Endodermal cell (in vitro differentiated cells): ENCODE measurements around the gene KRT7. TPM values are rescaled to one million over a fixed set of nuclear protein-coding genes. Genes with fewer than 3 reads are reported as not detected.

ENCODE experiments used
- DNase-seq: peaks from one replicate; pipeline ENCODE4 v3.0.0-alpha.2; 2017
- H3K27ac ChIP-seq: 2 replicates; pipeline ENCODE4 v1.5.1; 2013; ENCODE audit warnings: mild to moderate bottlenecking, low read depth, low read length, moderate library complexity
- H3K27me3 ChIP-seq: 2 replicates; pipeline ENCODE4 v1.6.1; 2013; ENCODE audit warnings: mild to moderate bottlenecking, low read length, moderate library complexity; ENCODE audit not compliant: insufficient read depth, control insufficient read depth, poor library complexity, severe bottlenecking
- H3K36me3 ChIP-seq: 2 replicates; pipeline ENCODE4 v1.7.0; 2013; ENCODE audit warnings: mild to moderate bottlenecking, low read length, moderate library complexity; ENCODE audit not compliant: control insufficient read depth, insufficient read depth
- H3K4me1 ChIP-seq: one replicate; pipeline ENCODE4 v1.7.0; 2013; ENCODE audit warnings: low read length; ENCODE audit not compliant: control insufficient read depth, insufficient read depth
- H3K4me3 ChIP-seq: 2 replicates; pipeline ENCODE4 v1.5.1; 2013; ENCODE audit warnings: mild to moderate bottlenecking, low read length, moderate library complexity
- H3K9ac ChIP-seq: 2 replicates; pipeline ENCODE4 v1.6.1; 2013; ENCODE audit warnings: mild to moderate bottlenecking, low read length, moderate library complexity; ENCODE audit not compliant: poor library complexity, severe bottlenecking; ENCODE audit errors: extremely low read depth
- H3K9me3 ChIP-seq: 2 replicates; pipeline ENCODE4 v1.6.1; 2013; ENCODE audit warnings: mild to moderate bottlenecking, low read length, moderate library complexity; ENCODE audit not compliant: control insufficient read depth
- H3K27ac Mint-ChIP-seq: 2 replicates; pipeline ENCODE4 v1.8.0; 2020; ENCODE audit warnings: mixed read lengths
- H3K27me3 Mint-ChIP-seq: 2 replicates; pipeline ENCODE4 v1.8.0; 2021; ENCODE audit warnings: mild to moderate bottlenecking, mixed read lengths; ENCODE audit not compliant: insufficient read depth
- H3K36me3 Mint-ChIP-seq: 2 replicates; pipeline ENCODE4 v1.8.0; 2020; ENCODE audit warnings: low read depth, mixed read lengths
- H3K4me1 Mint-ChIP-seq: 2 replicates; pipeline ENCODE4 v1.8.0; 2020; ENCODE audit warnings: mixed read lengths
- H3K4me3 Mint-ChIP-seq: 2 replicates; pipeline ENCODE4 v1.8.0; 2020; ENCODE audit warnings: mild to moderate bottlenecking, moderate library complexity, mixed read lengths
- H3K9me3 Mint-ChIP-seq: 2 replicates; pipeline ENCODE4 v1.8.0; 2020; ENCODE audit warnings: mild to moderate bottlenecking, mixed read lengths
- WGBS, 2 experiments: methylation state at CpG; one replicate each; pipeline versions ENCODE4 v1.1.5 to v1.1.7; 2013; ENCODE audit warnings: missing lambda C conversion rate in 2 of 2, mixed read lengths in 1 of 2; ENCODE audit not compliant: insufficient coverage in 1 of 2, insufficient read length in 1 of 2; 5-methylcytosine and 5-hydroxymethylcytosine counted together
- total RNA-seq, 2 donors: library from RNA; stranded (reverse); fragmentation: NEBNext Ultra II Directional in 1 of 2; extraction: Animal tissue kit (Norgen Biotek cat#: 25700) in 1 of 2; gene quantifications; 2 replicates in 1 of 2; 3 replicates in 1 of 2; pipeline ENCODE4 v1.2.1, GENCODE V29; 2021
- TF ChIP-seq, protein P1 (sequence below): fragments of 200-600 bp; sonication (generic); conservative IDR thresholded peaks from 2 replicates; pipeline ENCODE4 v1.5.0; 2021; ENCODE audit warnings: antibody characterized with exemption, mild to moderate bottlenecking

KRT7 gene
- total RNA-seq, 2 donors from 2014 or later: 1.5 TPM; not detected in 1

DNA sequence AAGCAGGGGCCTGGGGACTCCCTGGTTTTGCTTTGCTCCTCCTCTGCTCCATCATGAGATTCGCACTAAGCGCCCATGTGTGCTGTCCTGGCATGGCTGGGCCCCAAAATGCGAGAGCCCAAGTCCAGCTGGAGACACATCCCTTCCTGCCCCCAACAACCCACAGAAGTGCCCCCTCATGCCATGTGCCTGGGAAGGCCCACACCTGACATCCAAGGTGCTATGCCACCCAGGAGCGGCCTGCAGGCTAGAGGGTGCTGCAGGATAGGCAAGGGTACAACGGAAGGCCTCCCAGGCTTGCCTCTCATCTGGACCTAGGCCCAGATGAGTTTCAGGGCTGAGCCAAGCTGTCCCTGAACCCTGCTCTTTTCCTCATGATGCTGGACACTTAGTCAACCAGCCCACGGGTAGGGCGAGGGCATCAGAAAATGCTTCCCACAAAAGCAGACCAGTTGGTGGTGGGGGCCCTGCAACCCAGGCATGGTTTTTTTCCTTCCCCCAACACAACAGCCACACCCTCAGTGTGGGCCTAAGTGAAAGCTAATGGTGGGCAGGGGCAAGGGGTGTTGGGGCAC lies 28.0 kb upstream of the KRT7 start:
- H3K4me3 ChIP-seq: no peak overlapping the region
- H3K4me1 ChIP-seq: no peaks in the 10 kb centered on the region
- Mint-ChIP-seq H3K27ac (no peak overlapping the region), H3K27me3 (peaks cover 2% of the 10 kb centered on the region), H3K36me3 (no peaks in the 10 kb centered on the region), H3K9me3 (no peaks in the 10 kb centered on the region), H3K4me3 (no peak overlapping the region), H3K4me1 (peaks cover 2% of the 10 kb centered on the region)
- no peak overlapping the region for H3K9ac ChIP-seq
- WGBS, 2 experiments: 90 to 96% methylated on average over 3 to 7 of the region's 7 CpGs
- H3K27ac ChIP-seq: no peak overlapping the region
- DNase-seq: peak; percentile 35
- TF ChIP-seq, protein P1, sequence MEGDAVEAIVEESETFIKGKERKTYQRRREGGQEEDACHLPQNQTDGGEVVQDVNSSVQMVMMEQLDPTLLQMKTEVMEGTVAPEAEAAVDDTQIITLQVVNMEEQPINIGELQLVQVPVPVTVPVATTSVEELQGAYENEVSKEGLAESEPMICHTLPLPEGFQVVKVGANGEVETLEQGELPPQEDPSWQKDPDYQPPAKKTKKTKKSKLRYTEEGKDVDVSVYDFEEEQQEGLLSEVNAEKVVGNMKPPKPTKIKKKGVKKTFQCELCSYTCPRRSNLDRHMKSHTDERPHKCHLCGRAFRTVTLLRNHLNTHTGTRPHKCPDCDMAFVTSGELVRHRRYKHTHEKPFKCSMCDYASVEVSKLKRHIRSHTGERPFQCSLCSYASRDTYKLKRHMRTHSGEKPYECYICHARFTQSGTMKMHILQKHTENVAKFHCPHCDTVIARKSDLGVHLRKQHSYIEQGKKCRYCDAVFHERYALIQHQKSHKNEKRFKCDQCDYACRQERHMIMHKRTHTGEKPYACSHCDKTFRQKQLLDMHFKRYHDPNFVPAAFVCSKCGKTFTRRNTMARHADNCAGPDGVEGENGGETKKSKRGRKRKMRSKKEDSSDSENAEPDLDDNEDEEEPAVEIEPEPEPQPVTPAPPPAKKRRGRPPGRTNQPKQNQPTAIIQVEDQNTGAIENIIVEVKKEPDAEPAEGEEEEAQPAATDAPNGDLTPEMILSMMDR: no peak
- H3K36me3 ChIP-seq: no peaks in the 10 kb centered on the region
- H3K9me3 ChIP-seq: no peaks in the 10 kb centered on the region
- peaks cover 3% of the 10 kb centered on the region for H3K27me3 ChIP-seq

DNA sequence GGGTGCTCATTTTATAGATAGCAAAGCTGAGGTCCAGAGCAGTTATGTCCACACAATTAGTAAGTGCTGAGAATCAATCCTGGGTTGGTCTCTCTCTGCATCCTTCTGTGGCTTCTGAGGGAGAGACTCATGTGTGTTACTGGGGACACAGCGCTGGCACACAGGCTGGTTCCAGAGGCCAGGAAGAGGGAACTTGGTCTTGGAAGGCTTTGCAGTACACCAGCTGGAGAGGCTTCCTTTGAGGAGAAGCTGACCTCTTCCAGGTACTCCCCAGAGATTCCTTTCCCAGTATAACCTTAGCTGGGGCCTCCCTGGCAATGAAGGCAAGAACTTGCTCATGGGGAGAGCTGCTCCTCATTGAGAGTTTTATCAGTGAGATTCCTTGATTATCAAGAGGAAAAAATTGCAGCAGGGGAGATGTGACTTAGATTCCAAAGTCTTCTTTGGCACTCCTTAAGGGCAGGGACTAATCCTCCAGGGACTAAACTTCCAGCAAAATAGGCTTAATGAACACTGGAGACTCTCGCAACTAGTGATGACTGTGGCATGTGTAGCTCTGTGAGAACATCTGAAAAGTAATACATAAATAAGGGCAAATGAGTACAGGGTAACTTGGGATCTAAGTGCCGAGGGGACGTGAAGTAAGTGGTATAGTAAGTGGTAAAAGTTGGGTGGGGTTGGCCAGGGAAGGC lies 27.3 kb upstream of the KRT7 start:
- Mint-ChIP-seq H3K4me3 (no peak overlapping the region), H3K36me3 (no peaks in the 10 kb centered on the region), H3K27me3 (peaks cover 2% of the 10 kb centered on the region), H3K9me3 (no peaks in the 10 kb centered on the region), H3K27ac (no peak overlapping the region), H3K4me1 (peaks cover 2% of the 10 kb centered on the region)
- Histone ChIP-seq H3K9me3 (no peaks in the 10 kb centered on the region), H3K27me3 (peaks cover 3% of the 10 kb centered on the region), H3K9ac (no peak overlapping the region), H3K27ac (no peak overlapping the region), H3K4me1 (no peaks in the 10 kb centered on the region), H3K36me3 (no peaks in the 10 kb centered on the region), H3K4me3 (no peak overlapping the region)
- peak; percentile 42 for DNase-seq
- WGBS, 2 experiments: 94 to 100% methylated on average over 2 to 4 of the region's 4 CpGs
- TF ChIP-seq, protein P1: no peak

DNA sequence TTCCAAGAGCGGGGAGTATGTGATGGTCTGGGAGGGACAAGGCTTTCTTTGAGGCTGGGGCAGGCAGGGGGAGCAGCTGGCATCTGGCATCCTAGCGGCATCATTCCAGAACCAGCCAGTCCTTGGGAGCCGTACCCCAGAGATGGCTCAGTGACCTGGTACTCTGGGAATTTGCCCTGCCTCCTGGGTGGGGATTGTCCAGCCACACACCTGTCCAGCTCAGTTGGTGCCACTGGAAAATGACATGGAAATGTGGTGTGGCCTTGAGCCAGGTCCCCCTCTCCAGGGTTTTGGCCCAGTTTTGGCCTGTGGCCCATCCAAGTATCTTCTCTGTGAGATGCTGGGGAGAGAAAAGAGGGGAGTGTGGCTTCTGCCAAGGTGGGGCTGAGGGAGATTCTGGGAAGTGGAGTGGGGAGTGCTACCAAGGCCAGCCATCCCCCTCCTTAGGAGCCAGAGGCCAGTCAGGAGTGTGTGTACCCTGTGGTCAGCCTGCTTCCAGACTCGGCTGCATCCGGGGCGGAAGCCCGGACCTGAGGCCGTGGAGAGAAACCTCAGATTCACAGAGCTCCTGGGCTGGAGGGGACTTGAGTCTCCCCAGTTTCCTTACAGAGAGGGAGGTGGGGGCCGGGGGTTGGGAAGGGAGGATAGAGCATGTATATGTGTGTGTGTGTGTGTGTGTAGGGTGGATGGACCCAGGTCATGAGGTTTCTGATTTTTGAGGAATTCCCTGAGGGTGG lies 26.6 kb upstream of the KRT7 start:
- Histone ChIP-seq H3K9ac (no peak overlapping the region), H3K4me3 (no peak overlapping the region), H3K27ac (no peak overlapping the region), H3K36me3 (no peaks in the 10 kb centered on the region), H3K4me1 (no peaks in the 10 kb centered on the region), H3K9me3 (no peaks in the 10 kb centered on the region), H3K27me3 (peaks cover 3% of the 10 kb centered on the region)
- peaks cover 2% of the 10 kb centered on the region for H3K4me1 Mint-ChIP-seq
- no peak overlapping the region for H3K27ac Mint-ChIP-seq
- TF ChIP-seq, protein P1: no peak
- H3K4me3 Mint-ChIP-seq: no peak overlapping the region
- H3K36me3 Mint-ChIP-seq: no peaks in the 10 kb centered on the region
- 87 to 92% methylated on average over 4 to 9 of the region's 9 CpGs for WGBS, 2 experiments
- peak; percentile 35 for DNase-seq
- H3K27me3 Mint-ChIP-seq: peaks cover 2% of the 10 kb centered on the region
- no peaks in the 10 kb centered on the region for H3K9me3 Mint-ChIP-seq
